ENCODE data around the gene ATG13. TPM values are rescaled to one million over a fixed set of nuclear protein-coding genes. Genes with fewer than 3 reads are reported as not detected.
A peak's percentile ranks its signal among the peaks of the same experiment; 100 is the strongest.

Gene ATG13
- total RNA-seq, 1 donor from 2014 or later = 87.7 TPM

DNA sequence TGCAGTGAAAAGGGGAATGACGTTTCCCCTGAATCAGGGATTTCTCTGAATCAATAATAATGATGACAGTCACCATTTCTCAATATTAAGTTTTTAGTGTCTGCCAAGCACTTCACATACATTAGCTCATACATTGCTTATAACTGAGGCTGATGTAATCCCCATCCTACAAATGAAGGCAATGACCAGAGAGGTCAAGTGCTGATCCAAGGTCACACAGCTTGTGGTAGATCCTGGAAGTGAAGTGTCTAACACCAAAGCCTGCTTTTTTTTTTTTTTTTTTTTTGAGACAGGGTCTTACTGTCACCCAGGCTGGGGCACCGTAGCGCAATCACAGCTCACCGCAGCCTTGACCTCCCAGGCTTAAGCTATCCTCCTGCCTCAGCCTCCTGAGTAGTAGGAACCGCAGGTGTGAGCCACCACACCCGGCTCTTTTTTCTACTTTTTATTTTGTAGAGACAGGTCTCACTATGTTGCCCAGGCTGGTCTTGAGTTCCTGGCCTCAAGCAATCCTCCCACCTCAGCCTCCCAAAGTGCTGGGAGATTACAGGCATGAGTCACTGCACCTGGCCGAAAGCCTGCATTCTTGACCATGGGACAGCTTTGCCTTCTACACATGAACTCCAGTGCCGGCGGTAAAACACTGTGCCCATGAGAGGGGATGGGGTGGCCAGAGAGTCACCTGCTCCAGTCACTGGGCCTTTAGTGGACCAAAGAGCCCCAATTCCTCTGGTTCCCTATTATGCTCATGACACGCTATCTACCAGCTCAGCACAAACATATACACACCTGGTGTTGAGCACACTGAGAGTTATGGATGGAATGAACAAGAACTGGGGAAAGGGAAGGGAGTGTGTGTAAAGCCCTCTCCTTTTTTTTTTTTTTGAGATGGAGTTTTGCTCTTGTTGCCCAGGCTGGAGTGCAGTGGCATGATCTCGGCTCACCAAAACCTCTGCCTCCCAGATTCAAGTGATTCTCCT lies 65.7 kb downstream of the ATG13 start:
- no peaks in the 10 kb centered on the region for H3K9me3 Mint-ChIP-seq (ENCODE audit: unreplicated experiment)
- no peak overlapping the region for H3K27ac Mint-ChIP-seq (ENCODE audit: unreplicated experiment)
- TF ChIP-seq, protein P1, sequence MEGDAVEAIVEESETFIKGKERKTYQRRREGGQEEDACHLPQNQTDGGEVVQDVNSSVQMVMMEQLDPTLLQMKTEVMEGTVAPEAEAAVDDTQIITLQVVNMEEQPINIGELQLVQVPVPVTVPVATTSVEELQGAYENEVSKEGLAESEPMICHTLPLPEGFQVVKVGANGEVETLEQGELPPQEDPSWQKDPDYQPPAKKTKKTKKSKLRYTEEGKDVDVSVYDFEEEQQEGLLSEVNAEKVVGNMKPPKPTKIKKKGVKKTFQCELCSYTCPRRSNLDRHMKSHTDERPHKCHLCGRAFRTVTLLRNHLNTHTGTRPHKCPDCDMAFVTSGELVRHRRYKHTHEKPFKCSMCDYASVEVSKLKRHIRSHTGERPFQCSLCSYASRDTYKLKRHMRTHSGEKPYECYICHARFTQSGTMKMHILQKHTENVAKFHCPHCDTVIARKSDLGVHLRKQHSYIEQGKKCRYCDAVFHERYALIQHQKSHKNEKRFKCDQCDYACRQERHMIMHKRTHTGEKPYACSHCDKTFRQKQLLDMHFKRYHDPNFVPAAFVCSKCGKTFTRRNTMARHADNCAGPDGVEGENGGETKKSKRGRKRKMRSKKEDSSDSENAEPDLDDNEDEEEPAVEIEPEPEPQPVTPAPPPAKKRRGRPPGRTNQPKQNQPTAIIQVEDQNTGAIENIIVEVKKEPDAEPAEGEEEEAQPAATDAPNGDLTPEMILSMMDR (IDR thresholded peaks at IDR 0.05; ENCODE audit: partially characterized antibody, unreplicated experiment) = no peak
- no peaks in the 10 kb centered on the region for H3K4me1 Mint-ChIP-seq (ENCODE audit: low read depth, unreplicated experiment)
- no peak overlapping the region for H3K4me3 Mint-ChIP-seq (ENCODE audit: unreplicated experiment)
- peaks cover under 1% of the 10 kb centered on the region for H3K27me3 Mint-ChIP-seq (ENCODE audit: unreplicated experiment)
- H3K36me3 Mint-ChIP-seq (ENCODE audit: unreplicated experiment) = no peaks in the 10 kb centered on the region
- no peak for DNase-seq

DNA sequence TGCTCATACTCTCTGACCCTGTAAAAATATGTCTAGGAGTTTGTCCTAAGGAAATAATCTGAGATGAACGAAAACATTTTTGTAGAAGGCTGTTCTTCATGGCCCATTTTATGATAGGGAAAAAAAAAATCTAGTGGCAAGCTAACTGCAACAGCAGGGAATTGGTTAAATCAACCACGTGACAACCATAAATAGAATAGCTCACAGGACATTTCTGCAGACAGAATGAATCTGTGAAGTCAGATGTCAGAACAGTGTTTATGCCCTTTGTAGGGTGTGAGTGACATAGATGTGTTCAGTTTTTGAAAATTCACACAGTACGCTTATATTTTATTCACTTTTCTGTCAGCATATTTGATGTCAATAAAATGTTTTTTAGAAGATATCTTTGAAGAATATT lies 67.0 kb downstream of the ATG13 start:
- Mint-ChIP-seq H3K4me1 (ENCODE audit: low read depth, unreplicated experiment) (no peaks in the 10 kb centered on the region), H3K9me3 (ENCODE audit: unreplicated experiment) (no peaks in the 10 kb centered on the region), H3K36me3 (ENCODE audit: unreplicated experiment) (no peaks in the 10 kb centered on the region), H3K27ac (ENCODE audit: unreplicated experiment) (peak overlapping the region; percentile 28), H3K27me3 (ENCODE audit: unreplicated experiment) (no peaks in the 10 kb centered on the region), H3K4me3 (ENCODE audit: unreplicated experiment) (no peak overlapping the region)
- TF ChIP-seq, protein P1 (IDR thresholded peaks at IDR 0.05; ENCODE audit: partially characterized antibody, unreplicated experiment) = no peak
- no peak for DNase-seq

DNA sequence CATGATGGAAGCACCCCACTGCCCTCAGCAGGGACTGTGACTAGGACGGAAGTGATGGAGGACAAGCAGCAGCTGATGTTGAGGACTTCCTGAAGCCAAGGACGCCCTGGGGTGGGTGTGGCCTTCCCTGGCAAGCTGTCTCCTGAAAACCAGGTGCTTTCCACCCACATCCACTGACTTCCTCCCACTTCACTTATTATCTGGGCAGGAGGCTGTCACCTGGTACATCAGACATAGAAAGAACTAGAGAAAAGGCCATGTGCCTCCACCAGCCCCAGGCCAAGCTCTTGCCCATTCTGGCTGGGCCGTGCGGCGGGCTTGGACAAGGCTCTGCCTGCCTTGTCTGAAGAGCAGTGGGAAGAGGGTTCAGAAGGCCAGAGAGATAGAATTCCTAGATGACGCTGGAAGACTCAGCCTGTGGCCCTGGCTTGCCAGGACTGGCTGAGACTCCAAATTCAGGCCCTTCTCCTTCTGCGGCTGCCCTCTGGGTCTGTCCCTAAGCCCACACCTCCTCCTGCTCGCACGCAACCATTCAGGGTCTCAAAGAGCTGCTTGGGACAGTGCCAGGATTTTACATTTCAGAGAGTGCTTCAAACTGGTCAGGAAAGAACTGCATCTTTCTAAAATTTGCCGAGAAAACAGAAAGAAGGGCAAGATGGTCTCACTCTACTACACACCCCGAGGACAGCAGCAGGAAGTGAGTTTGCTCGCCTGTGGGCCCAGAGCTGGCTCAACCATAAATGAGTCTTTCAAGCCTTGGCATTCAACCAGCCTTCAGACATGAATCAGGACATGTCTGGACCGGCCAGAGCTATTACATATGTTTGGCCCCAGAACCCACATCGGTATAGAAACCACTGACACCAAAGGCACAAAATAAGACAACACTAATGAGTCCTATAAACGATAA lies 69.8 kb downstream of the ATG13 start:
- no peaks in the 10 kb centered on the region for H3K36me3 Mint-ChIP-seq (ENCODE audit: unreplicated experiment)
- H3K4me1 Mint-ChIP-seq (ENCODE audit: low read depth, unreplicated experiment) = no peaks in the 10 kb centered on the region
- no peaks in the 10 kb centered on the region for H3K27me3 Mint-ChIP-seq (ENCODE audit: unreplicated experiment)
- H3K9me3 Mint-ChIP-seq (ENCODE audit: unreplicated experiment) = no peaks in the 10 kb centered on the region
- no peak for DNase-seq
- H3K4me3 Mint-ChIP-seq (ENCODE audit: unreplicated experiment) = no peak overlapping the region
- TF ChIP-seq, protein P1 (IDR thresholded peaks at IDR 0.05; ENCODE audit: partially characterized antibody, unreplicated experiment) = no peak
- no peak overlapping the region for H3K27ac Mint-ChIP-seq (ENCODE audit: unreplicated experiment)

DNA sequence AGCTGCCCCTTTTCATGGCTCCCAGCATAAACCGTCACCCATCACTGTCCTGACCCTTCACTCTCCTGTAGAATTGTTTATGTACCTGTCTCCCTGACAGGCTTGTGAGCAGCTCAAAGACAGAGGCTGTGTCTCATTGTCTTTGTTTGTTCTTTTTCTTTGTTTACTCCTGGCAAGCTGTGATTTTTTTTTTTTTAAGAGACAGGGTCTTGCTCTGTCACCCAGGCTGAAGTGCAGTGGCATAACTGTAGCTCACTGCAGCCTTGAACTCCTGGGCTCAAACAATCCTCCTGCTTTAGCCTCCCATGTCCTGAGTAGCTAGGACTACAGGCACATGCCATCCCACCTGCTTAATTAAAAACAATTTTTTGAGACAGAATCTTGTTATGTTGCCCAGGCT lies 73.3 kb downstream of the ATG13 start:
- H3K4me3 Mint-ChIP-seq (ENCODE audit: unreplicated experiment) = no peak overlapping the region
- peaks cover 1% of the 10 kb centered on the region for H3K9me3 Mint-ChIP-seq (ENCODE audit: unreplicated experiment)
- H3K27me3 Mint-ChIP-seq (ENCODE audit: unreplicated experiment) = peaks cover 2% of the 10 kb centered on the region
- H3K27ac Mint-ChIP-seq (ENCODE audit: unreplicated experiment) = no peak overlapping the region
- H3K36me3 Mint-ChIP-seq (ENCODE audit: unreplicated experiment) = no peaks in the 10 kb centered on the region
- DNase-seq = no peak
- TF ChIP-seq, protein P1 (IDR thresholded peaks at IDR 0.05; ENCODE audit: partially characterized antibody, unreplicated experiment) = no peak
- H3K4me1 Mint-ChIP-seq (ENCODE audit: low read depth, unreplicated experiment) = peaks cover 7% of the 10 kb centered on the region

Data from glutamatergic neuron (in vitro differentiated cells).